Activated CD8-positive, alpha-beta T cell treated with anti-CD3 and anti-CD28 coated beads for 36 hours (primary cell): ENCODE data around the gene VCX2. TPM values are rescaled to one million over a fixed set of nuclear protein-coding genes. Genes with fewer than 3 reads are reported as not detected.

Experiments
- ATAC-seq: fragments of 200-7000 bp; cut with Tn5 transposase; one replicate; pipeline ENCODE4 v1.10.0; 2021; ENCODE audit warnings: mild to moderate bottlenecking, moderate library complexity
- CTCF ChIA-PET: fragments of 350-600 bp; sonication (Branson Sonifier 250); formaldehyde crosslinking; loops from one replicate; lab custom pipeline; 2021; ENCODE audit warnings: antibody characterized with exemption; lab: Charles Lee
- POLR2A ChIA-PET: fragments of 350-600 bp; sonication (Branson Sonifier 250); formaldehyde crosslinking; loops from one replicate; lab custom pipeline; 2021; ENCODE audit warnings: antibody characterized with exemption; lab: Charles Lee
- DNase-seq: peaks from one replicate; pipeline ENCODE4 v3.0.0-alpha.2; 2020
- H3K27ac Mint-ChIP-seq: one replicate; pipeline ENCODE4 v1.8.0; 2021; ENCODE audit warnings: mild to moderate bottlenecking, mixed read lengths
- H3K27me3 Mint-ChIP-seq: one replicate; pipeline ENCODE4 v1.8.0; 2021; ENCODE audit warnings: mixed read lengths
- H3K36me3 Mint-ChIP-seq: one replicate; pipeline ENCODE4 v1.8.0; 2021; ENCODE audit warnings: low read depth, mixed read lengths
- H3K4me1 Mint-ChIP-seq: one replicate; pipeline ENCODE4 v1.8.0; 2021; ENCODE audit warnings: low read depth, mixed read lengths
- H3K4me3 Mint-ChIP-seq: one replicate; pipeline ENCODE4 v1.8.0; 2021; ENCODE audit warnings: mild to moderate bottlenecking, moderate library complexity, mixed read lengths
- H3K9me3 Mint-ChIP-seq: one replicate; pipeline ENCODE4 v1.8.0; 2021; ENCODE audit warnings: mixed read lengths
- CTCF ChIP-seq: fragments of 200-600 bp; IDR thresholded peaks from one replicate; pipeline ENCODE4 v1.8.0; 2022; ENCODE audit warnings: antibody characterized with exemption, mild to moderate bottlenecking
- intact Hi-C: fragments of 100-400 bp; cut with micrococcal nuclease; formaldehyde crosslinking; loops from one replicate; pipeline ENCODE4 v1.10.0; 2022
- total RNA-seq, 2 experiments: library from RNA; stranded (reverse); gene quantifications; one replicate each; pipeline ENCODE4 v1.2.3, GENCODE V29; 2021

VCX2 gene
- total RNA-seq, 2 experiments from 2014 or later = not detected

GRCh38 chrX:8194216-8194615 is 23.1 kb upstream of the VCX2 start:
- DNase-seq (no peak), ATAC-seq (no peak)
- H3K4me1 Mint-ChIP-seq = no peaks in the 10 kb centered on the region
- peaks cover 5% of the 10 kb centered on the region for H3K9me3 Mint-ChIP-seq
- H3K4me3 Mint-ChIP-seq = no peak overlapping the region
- TF ChIP-seq CTCF = no peak
- no peak overlapping the region for H3K27ac Mint-ChIP-seq
- ChIA-PET CTCF (no interaction called here), POLR2A (no interaction called here)
- no peaks in the 10 kb centered on the region for H3K27me3 Mint-ChIP-seq
- intact Hi-C loops = no loop called here
- no peaks in the 10 kb centered on the region for H3K36me3 Mint-ChIP-seq

- ATAC-seq (no peak), DNase-seq (no peak)
- ChIA-PET POLR2A (no interaction called here), CTCF (no interaction called here)
- H3K36me3 Mint-ChIP-seq = no peaks in the 10 kb centered on the region
- peaks cover 5% of the 10 kb centered on the region for H3K9me3 Mint-ChIP-seq
- TF ChIP-seq CTCF = no peak
- H3K4me1 Mint-ChIP-seq = no peaks in the 10 kb centered on the region
- no peak overlapping the region for H3K4me3 Mint-ChIP-seq
- H3K27me3 Mint-ChIP-seq = no peaks in the 10 kb centered on the region
- intact Hi-C loops = no loop called here
- H3K27ac Mint-ChIP-seq = no peak overlapping the region
Measured at GRCh38 chrX:8192276-8192675, 21.2 kb upstream of the VCX2 start.

GRCh38 chrX:8191022-8191421 is 20.0 kb upstream of the VCX2 start:
- intact Hi-C loops = no loop called here
- ChIA-PET POLR2A (no interaction called here), CTCF (no interaction called here)
- H3K27me3 Mint-ChIP-seq = no peaks in the 10 kb centered on the region
- no peak overlapping the region for H3K4me3 Mint-ChIP-seq
- peaks cover 5% of the 10 kb centered on the region for H3K9me3 Mint-ChIP-seq
- H3K27ac Mint-ChIP-seq = no peak overlapping the region
- TF ChIP-seq CTCF = no peak
- no peak for ATAC-seq
- DNase-seq = no peak
- H3K36me3 Mint-ChIP-seq = no peaks in the 10 kb centered on the region
- no peaks in the 10 kb centered on the region for H3K4me1 Mint-ChIP-seq

- peaks cover 5% of the 10 kb centered on the region for H3K9me3 Mint-ChIP-seq
- ChIA-PET POLR2A (no interaction called here), CTCF (no interaction called here)
- no peak for ATAC-seq
- H3K4me3 Mint-ChIP-seq = no peak overlapping the region
- no peak overlapping the region for H3K27ac Mint-ChIP-seq
- TF ChIP-seq CTCF = no peak
- intact Hi-C loops = no loop called here
- no peak for DNase-seq
- H3K4me1 Mint-ChIP-seq = no peaks in the 10 kb centered on the region
- no peaks in the 10 kb centered on the region for H3K36me3 Mint-ChIP-seq
- H3K27me3 Mint-ChIP-seq = no peaks in the 10 kb centered on the region
Measured at GRCh38 chrX:8190341-8190830, 19.3 kb upstream of the VCX2 start.

GRCh38 chrX:8189096-8189830 is 18.2 kb upstream of the VCX2 start:
- Mint-ChIP-seq H3K36me3 (no peaks in the 10 kb centered on the region), H3K4me1 (no peaks in the 10 kb centered on the region), H3K4me3 (no peak overlapping the region), H3K27me3 (no peaks in the 10 kb centered on the region), H3K9me3 (peaks cover 5% of the 10 kb centered on the region), H3K27ac (no peak overlapping the region)
- ChIA-PET POLR2A (no interaction called here), CTCF (no interaction called here)
- intact Hi-C loops = no loop called here
- no peak for DNase-seq
- ATAC-seq = no peak
- no peak for TF ChIP-seq CTCF
